Measurements from ENCODE around the gene GIPC3. TPM values are rescaled to one million over a fixed set of nuclear protein-coding genes. Genes with fewer than 3 reads are reported as not detected.

GIPC3 gene
- total RNA-seq, 1 donor from 2014 or later, result 2.2 TPM

DNA sequence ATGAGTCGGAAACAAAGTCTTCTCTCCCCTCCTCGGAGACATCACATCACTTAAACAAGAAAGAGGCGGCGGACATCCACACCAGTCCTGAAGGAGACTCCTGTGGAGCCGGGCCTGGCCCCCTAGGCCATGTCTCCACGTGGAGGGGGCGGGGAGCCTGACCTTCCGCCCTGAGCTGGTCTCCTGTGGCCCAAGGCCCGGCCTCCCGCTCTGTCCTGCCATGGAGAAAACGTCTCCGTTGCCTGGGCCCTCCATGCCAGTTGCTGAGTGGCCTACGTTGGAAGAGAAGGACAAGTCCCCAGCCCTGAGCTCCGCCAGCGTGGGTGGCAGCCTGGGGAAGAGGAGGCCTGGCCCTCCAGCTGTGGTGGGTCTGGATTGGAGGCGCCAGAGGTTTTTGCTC is 46.8 kb downstream of the GIPC3 start:
- Mint-ChIP-seq H3K27ac (ENCODE audit: unreplicated experiment) (no peak overlapping the region), H3K4me3 (ENCODE audit: unreplicated experiment) (no peak overlapping the region), H3K9me3 (ENCODE audit: low read depth) (no peaks in the 10 kb centered on the region), H3K36me3 (ENCODE audit: low read depth) (peaks cover 11% of the 10 kb centered on the region), H3K27me3 (ENCODE audit: low read depth) (no peaks in the 10 kb centered on the region), H3K4me1 (ENCODE audit: low read depth) (peaks cover 2% of the 10 kb centered on the region)
- no peak for DNase-seq (ENCODE audit: low spot score)
- TF ChIP-seq, protein P1, sequence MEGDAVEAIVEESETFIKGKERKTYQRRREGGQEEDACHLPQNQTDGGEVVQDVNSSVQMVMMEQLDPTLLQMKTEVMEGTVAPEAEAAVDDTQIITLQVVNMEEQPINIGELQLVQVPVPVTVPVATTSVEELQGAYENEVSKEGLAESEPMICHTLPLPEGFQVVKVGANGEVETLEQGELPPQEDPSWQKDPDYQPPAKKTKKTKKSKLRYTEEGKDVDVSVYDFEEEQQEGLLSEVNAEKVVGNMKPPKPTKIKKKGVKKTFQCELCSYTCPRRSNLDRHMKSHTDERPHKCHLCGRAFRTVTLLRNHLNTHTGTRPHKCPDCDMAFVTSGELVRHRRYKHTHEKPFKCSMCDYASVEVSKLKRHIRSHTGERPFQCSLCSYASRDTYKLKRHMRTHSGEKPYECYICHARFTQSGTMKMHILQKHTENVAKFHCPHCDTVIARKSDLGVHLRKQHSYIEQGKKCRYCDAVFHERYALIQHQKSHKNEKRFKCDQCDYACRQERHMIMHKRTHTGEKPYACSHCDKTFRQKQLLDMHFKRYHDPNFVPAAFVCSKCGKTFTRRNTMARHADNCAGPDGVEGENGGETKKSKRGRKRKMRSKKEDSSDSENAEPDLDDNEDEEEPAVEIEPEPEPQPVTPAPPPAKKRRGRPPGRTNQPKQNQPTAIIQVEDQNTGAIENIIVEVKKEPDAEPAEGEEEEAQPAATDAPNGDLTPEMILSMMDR (IDR thresholded peaks at IDR 0.05), result no peak

DNA sequence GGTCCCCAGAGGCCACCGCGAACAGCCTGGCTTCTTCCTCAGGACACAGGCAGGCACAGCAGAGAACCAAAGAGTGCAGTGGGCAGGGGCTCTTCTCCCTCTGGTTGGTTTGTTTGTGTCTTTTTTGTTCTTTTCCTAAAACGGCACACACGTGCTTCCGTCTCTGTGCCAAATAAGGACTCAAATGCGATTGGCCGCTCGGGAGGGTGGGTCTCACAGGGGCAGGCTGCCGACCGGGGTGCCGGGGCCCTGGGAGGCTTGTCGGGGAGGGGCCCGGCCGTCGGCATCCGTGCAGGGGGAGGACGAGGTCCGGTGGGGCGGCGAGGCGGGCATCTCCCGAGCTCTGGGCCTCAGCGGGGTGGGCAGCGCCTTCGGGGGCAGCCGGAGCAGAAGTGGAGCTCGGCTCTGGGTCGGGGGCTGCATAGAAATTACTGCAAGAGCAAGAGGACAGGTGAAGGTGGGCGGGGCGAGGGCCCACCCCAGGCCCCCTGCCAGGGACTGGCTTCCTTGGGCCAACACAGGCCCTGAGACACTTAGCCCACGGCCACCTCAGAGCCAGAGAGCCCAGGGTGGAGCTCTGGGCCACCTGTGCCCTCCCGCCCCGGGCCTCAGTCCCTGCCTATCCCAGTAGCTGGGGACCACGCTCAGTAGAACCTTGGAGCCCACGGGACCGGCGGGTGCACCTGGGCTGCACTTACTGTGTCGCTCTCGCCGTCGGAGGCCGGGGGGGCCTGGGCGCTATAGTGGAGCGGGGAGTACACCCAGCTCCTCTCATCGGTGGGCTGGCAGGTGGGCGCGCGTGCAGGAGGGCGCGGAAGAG is 47.7 kb downstream of the GIPC3 start:
- Mint-ChIP-seq H3K4me3 (ENCODE audit: unreplicated experiment) (no peak overlapping the region), H3K36me3 (ENCODE audit: low read depth) (peaks cover 11% of the 10 kb centered on the region), H3K27ac (ENCODE audit: unreplicated experiment) (no peak overlapping the region), H3K4me1 (ENCODE audit: low read depth) (no peaks in the 10 kb centered on the region), H3K9me3 (ENCODE audit: low read depth) (no peaks in the 10 kb centered on the region), H3K27me3 (ENCODE audit: low read depth) (no peaks in the 10 kb centered on the region)
- TF ChIP-seq, protein P1 (IDR thresholded peaks at IDR 0.05), result no peak
- DNase-seq (ENCODE audit: low spot score), result no peak

DNA sequence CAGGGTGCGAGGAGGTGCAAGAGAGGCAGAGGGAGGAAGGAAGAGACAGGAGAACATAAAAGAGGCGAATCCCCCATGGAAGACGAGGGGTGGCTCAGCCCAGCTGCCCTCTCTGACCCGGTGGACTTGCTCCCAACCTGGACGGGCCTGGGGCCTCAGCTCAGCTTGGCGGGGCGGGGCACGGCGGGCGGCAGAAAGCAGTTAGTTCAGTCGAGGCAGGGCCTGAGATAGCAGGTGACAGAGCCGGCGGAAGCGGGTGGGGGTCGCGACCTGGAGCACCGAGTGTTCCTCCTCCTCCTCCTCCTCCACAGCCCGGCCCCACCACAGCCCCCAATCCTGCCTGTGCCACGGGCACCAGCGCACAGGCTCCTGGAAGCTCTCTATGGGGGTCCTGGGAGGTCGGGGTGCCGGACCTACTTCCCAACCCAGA is 48.3 kb downstream of the GIPC3 start:
- Mint-ChIP-seq H3K9me3 (ENCODE audit: low read depth) (no peaks in the 10 kb centered on the region), H3K4me3 (ENCODE audit: unreplicated experiment) (no peak overlapping the region), H3K4me1 (ENCODE audit: low read depth) (no peaks in the 10 kb centered on the region), H3K27ac (ENCODE audit: unreplicated experiment) (no peak overlapping the region), H3K27me3 (ENCODE audit: low read depth) (no peaks in the 10 kb centered on the region), H3K36me3 (ENCODE audit: low read depth) (peaks cover 13% of the 10 kb centered on the region)
- DNase-seq (ENCODE audit: low spot score), result no peak
- TF ChIP-seq, protein P1 (IDR thresholded peaks at IDR 0.05), result no peak

DNA sequence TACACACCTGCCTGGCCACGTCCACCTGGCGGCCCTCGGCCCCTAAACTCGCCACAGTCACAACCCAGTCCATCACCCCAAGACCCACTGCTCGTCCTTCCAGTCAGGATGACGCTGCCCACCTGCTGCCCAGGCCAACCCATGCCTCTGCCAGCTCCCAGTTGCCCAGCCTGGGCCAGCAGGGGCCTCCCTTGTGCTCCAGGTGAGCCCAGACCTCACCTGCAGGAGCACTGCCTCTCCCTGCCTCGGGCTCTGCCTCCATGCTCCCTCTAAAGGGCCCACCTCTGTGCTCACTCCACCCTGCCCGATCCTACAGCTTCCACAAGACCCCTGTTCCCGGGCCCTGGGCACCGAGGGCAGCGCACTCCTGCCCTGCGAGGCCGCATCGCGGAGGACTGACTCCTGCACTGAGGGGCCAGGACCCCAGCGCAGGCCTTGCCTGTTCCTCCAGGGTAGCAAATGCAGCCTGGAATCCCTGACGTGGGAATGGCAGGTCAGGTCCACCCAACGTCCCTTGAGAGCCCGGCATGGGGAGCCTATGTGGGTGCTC is 49.3 kb downstream of the GIPC3 start:
- Mint-ChIP-seq H3K4me3 (ENCODE audit: unreplicated experiment) (no peak overlapping the region), H3K36me3 (ENCODE audit: low read depth) (peaks cover 18% of the 10 kb centered on the region), H3K4me1 (ENCODE audit: low read depth) (no peaks in the 10 kb centered on the region), H3K27ac (ENCODE audit: unreplicated experiment) (no peak overlapping the region), H3K9me3 (ENCODE audit: low read depth) (no peaks in the 10 kb centered on the region), H3K27me3 (ENCODE audit: low read depth) (no peaks in the 10 kb centered on the region)
- TF ChIP-seq, protein P1 (IDR thresholded peaks at IDR 0.05), result no peak
- DNase-seq (ENCODE audit: low spot score), result no peak

DNA sequence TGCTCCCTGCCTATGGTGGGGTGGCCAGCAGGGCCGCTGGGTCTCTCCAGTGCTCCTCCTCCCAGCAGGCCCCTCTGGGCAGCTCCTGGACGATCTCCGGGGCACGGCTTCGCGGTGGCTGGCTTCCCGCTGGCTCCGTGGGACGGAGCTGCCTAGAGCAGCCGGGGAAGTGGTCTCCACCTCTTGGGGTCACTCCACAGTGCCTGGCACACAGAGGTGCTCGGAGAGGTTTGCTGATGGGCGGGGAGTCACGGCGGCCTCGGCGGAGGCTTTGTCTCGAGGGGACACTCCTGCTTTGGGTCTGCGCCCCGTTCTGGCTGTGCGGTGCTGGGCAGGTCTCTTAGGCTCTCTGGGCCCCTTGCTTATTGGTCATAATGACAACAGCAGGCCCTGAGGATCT is 51.2 kb downstream of the GIPC3 start:
- no peak for DNase-seq (ENCODE audit: low spot score)
- H3K4me3 Mint-ChIP-seq (ENCODE audit: unreplicated experiment), result no peak overlapping the region
- TF ChIP-seq, protein P1 (IDR thresholded peaks at IDR 0.05), result no peak
- no peaks in the 10 kb centered on the region for H3K27me3 Mint-ChIP-seq (ENCODE audit: low read depth)
- no peaks in the 10 kb centered on the region for H3K4me1 Mint-ChIP-seq (ENCODE audit: low read depth)
- H3K36me3 Mint-ChIP-seq (ENCODE audit: low read depth), result peaks cover 14% of the 10 kb centered on the region
- H3K27ac Mint-ChIP-seq (ENCODE audit: unreplicated experiment), result no peak overlapping the region
- no peaks in the 10 kb centered on the region for H3K9me3 Mint-ChIP-seq (ENCODE audit: low read depth)

Data from chondrocyte (in vitro differentiated cells).